ENCODE results near the gene MACF1. TPM values are rescaled to one million over a fixed set of nuclear protein-coding genes. Genes with fewer than 3 reads are reported as not detected.
"Not testable (repeated sequence)": the region's sequence is repeated elsewhere in the genome, so short reads cannot be mapped to it uniquely, and the experiment has no call there.

MACF1 gene
- total and polyA plus RNA-seq, 8 donors = 16.8 to 662 (median 236) TPM

DNA sequence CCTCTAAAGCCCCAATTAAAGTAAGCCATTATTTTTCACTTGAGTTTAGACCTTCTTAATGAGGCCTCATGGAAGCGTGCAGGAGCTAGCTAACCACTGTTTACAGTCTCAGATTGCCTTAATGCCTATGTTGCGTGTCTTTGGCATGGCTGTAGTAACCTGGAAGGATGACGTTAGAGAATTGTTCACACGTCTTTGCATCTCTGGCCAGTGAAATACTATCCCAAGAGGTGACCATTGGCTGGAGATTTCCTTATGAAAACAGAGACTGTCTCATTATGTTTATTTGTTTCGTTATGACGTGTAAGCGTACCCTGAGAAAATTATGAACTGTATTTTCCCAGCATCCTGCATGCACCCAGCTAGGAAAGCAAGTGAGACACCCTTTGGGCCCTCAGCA lies 268.3 kb downstream of the MACF1 start:
- TF ChIP-seq, protein P1, sequence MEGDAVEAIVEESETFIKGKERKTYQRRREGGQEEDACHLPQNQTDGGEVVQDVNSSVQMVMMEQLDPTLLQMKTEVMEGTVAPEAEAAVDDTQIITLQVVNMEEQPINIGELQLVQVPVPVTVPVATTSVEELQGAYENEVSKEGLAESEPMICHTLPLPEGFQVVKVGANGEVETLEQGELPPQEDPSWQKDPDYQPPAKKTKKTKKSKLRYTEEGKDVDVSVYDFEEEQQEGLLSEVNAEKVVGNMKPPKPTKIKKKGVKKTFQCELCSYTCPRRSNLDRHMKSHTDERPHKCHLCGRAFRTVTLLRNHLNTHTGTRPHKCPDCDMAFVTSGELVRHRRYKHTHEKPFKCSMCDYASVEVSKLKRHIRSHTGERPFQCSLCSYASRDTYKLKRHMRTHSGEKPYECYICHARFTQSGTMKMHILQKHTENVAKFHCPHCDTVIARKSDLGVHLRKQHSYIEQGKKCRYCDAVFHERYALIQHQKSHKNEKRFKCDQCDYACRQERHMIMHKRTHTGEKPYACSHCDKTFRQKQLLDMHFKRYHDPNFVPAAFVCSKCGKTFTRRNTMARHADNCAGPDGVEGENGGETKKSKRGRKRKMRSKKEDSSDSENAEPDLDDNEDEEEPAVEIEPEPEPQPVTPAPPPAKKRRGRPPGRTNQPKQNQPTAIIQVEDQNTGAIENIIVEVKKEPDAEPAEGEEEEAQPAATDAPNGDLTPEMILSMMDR (IDR thresholded peaks at IDR 0.05) = no peak
- TF ChIP-seq POLR2A (IDR thresholded peaks at IDR 0.05) (no peak), EP300 (IDR thresholded peaks at IDR 0.05) (no peak), POLR2AphosphoS5 (IDR thresholded peaks at IDR 0.05) (no peak)
- Histone ChIP-seq H3K27ac (no peak overlapping the region), H3K36me3 (peaks cover 39 to 97% (median 93%) of the 10 kb centered on the region in 4 donors), H3K4me3 (no peak overlapping the region), H3K9me3 (no peaks in the 10 kb centered on the region), H3K27me3 (no peaks in the 10 kb centered on the region), H3K4me1 (peaks cover 0 to 15% (median 0%) of the 10 kb centered on the region in 4 donors)
- intact Hi-C loops (cut with DNase I; ENCODE audit: low total_unique reads) = no loop called here
- 88 to 95% (median 92%) methylated on average over 7 of the region's 7 CpGs for WGBS, 5 donors
- no peak for DNase-seq

DNA sequence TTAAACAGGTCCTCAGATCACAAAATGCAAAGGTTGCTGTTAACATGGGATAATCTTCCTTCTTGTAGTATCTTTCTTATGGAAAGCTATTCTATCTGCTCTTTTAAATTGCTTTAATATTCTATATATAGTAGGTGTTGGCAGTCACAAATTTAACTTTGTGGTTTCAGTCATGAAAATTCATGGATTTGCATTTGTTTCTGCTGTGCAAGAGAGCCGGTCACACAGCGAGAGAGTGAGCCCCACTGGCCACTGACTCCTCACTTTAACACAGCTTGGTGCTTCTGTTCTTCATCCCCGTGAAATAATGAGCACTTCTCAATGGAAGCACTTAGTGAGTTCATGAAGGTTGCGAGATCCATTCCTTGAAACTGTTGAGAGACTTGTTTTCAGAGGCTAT lies 268.8 kb downstream of the MACF1 start:
- H3K27ac ChIP-seq = no peak overlapping the region
- peaks cover 36 to 97% (median 92%) of the 10 kb centered on the region in 4 donors for H3K36me3 ChIP-seq
- intact Hi-C loops (cut with DNase I; ENCODE audit: low total_unique reads) = no loop called here
- WGBS, 5 donors = 93 to 100% (median 99%) methylated on average over 4 of the region's 4 CpGs
- H3K4me3 ChIP-seq = no peak overlapping the region
- no peaks in the 10 kb centered on the region for H3K27me3 ChIP-seq
- H3K4me1 ChIP-seq = peaks cover 0 to 19% (median 0%) of the 10 kb centered on the region in 4 donors
- no peak for DNase-seq
- no peaks in the 10 kb centered on the region for H3K9me3 ChIP-seq
- no peak for TF ChIP-seq POLR2A (IDR thresholded peaks at IDR 0.05)
- no peak for TF ChIP-seq POLR2AphosphoS5 (IDR thresholded peaks at IDR 0.05)
- TF ChIP-seq, protein P1 (IDR thresholded peaks at IDR 0.05) = no peak
- no peak for TF ChIP-seq EP300 (IDR thresholded peaks at IDR 0.05)

DNA sequence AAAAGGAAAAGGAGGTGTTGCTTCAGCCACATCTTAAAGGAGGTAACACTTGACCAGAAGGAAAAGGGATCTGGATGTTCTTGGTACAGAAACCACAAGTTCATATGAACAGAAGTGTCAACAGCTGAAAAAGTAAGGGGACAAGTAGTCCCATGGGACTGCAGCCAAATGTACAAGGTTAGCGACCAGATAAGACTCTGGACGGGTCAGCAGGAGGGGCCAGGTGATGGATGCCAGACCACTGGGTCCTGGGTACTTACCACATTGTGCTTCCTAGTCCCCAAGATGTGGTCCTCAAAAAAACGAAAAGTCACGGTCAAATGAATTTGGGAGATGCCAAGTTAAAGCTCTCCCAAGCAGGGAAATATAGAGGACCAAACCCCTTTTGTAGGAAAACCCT lies 270.3 kb downstream of the MACF1 start:
- WGBS, 5 donors = 61 to 82% (median 70%) methylated on average over 4 of the region's 4 CpGs

DNA sequence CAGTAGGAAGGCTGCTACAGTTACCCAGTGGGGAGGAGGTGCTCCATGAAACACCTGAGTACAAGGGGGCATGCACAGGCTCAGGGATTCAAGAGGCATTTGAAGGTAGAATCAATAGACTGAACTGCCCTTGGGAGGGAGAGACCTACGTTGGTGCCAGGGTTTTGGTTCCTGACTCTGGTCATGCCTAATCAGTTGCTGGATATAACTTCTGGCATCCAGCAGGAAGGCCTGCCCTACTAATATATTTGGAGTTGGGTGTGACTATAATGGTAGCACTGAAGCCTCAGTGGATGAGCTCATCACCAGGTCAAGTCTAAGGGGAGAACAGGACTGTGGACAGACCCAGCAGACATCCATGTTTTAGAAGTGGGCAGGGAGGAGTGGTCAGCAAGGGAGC lies 271.1 kb downstream of the MACF1 start:
- WGBS, 5 donors = 37 to 63% (median 50%) methylated on average over 1 of the region's 1 CpG
- H3K9me3 ChIP-seq; H3K27me3 ChIP-seq; H3K27ac ChIP-seq; intact Hi-C loops (cut with DNase I; ENCODE audit: low total_unique reads); H3K4me3 ChIP-seq; DNase-seq: not testable (repeated sequence)
- Histone ChIP-seq H3K36me3 (peaks cover 26 to 97% (median 91%) of the 10 kb centered on the region in 4 donors), H3K4me1 (peaks cover 0 to 21% (median 0%) of the 10 kb centered on the region in 4 donors)

More for the DNA sequence above, 270.3 kb downstream of the MACF1 start:
- Histone ChIP-seq H3K36me3 (peaks cover 26 to 97% (median 91%) of the 10 kb centered on the region in 4 donors), H3K9me3 (no peaks in the 10 kb centered on the region), H3K27ac (no peak overlapping the region), H3K4me1 (peaks cover 0 to 23% (median 0%) of the 10 kb centered on the region in 4 donors), H3K4me3 (no peak overlapping the region), H3K27me3 (no peaks in the 10 kb centered on the region)
- no peak for DNase-seq
- intact Hi-C loops (cut with DNase I; ENCODE audit: low total_unique reads) = no loop called here
- TF ChIP-seq EP300 (IDR thresholded peaks at IDR 0.05) = no peak
- TF ChIP-seq POLR2A (IDR thresholded peaks at IDR 0.05) = no peak
- no peak for TF ChIP-seq POLR2AphosphoS5 (IDR thresholded peaks at IDR 0.05)
- TF ChIP-seq, protein P1 (IDR thresholded peaks at IDR 0.05) = no peak

DNA sequence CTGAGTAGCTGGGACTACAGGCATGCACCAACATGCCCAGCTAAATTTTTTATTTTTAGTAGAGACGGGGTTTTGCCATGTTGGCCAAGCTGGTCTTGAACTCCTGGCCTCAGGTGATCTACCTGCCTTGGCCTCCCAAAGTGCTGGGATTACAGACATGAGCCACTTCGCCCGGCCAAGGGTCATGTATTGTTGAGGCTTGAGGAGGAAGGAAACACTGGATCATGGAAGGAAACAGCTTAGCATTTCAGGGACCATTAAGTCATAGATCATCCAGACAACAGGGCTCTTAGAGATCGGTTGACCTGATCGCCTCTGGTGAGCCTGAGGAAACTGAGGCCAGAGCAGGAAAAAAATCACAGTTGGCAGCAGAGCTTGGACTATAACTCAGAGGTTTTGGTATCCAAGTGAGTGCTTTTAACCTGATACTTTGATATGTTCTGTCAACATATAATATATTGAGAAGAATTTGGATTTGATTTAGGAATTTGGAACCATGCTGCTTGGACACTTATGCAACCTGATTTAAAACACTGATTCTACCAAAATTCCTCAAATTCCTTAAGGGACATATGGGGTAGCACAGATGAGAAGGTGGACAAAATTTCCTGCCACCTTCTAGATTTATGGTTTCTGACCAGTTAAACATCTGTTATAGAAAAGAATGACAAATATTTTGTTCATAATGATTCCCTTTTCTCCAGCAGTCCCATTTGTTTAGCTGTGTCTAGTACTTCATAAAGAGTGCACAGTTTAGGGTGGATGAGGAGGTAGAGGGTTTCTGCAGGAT lies 273.8 kb downstream of the MACF1 start:
- Histone ChIP-seq H3K36me3 (peaks cover 38 to 97% (median 88%) of the 10 kb centered on the region in 4 donors), H3K27ac (no peak overlapping the region), H3K4me1 (peaks cover 0 to 18% (median 0%) of the 10 kb centered on the region in 4 donors), H3K9me3 (no peaks in the 10 kb centered on the region), H3K27me3 (no peaks in the 10 kb centered on the region), H3K4me3 (no peak overlapping the region)
- WGBS, 5 donors = 81 to 90% (median 88%) methylated on average over 5 of the region's 5 CpGs
- TF ChIP-seq POLR2AphosphoS5 (IDR thresholded peaks at IDR 0.05) (no peak), POLR2A (IDR thresholded peaks at IDR 0.05) (no peak), EP300 (IDR thresholded peaks at IDR 0.05) (no peak)
- TF ChIP-seq, protein P1 (IDR thresholded peaks at IDR 0.05) = no peak
- DNase-seq = no peak
- intact Hi-C loops (cut with DNase I; ENCODE audit: low total_unique reads) = no loop called here
